Measurements from ENCODE around the gene IFNLR1. TPM values are rescaled to one million over a fixed set of nuclear protein-coding genes. Genes with fewer than 3 reads are reported as not detected.

IFNLR1 gene
- total RNA-seq, 1 donor from 2014 or later = 0.47 TPM

GRCh38 chr1:24165500-24165899 is 21.6 kb downstream of the IFNLR1 start:
- Mint-ChIP-seq H3K9me3 (ENCODE audit: unreplicated experiment) (no peaks in the 10 kb centered on the region), H3K27me3 (ENCODE audit: unreplicated experiment) (peaks cover under 1% of the 10 kb centered on the region), H3K4me3 (ENCODE audit: unreplicated experiment) (no peak overlapping the region), H3K36me3 (ENCODE audit: unreplicated experiment) (no peaks in the 10 kb centered on the region), H3K27ac (ENCODE audit: unreplicated experiment) (no peak overlapping the region), H3K4me1 (ENCODE audit: low read depth, unreplicated experiment) (peaks cover 4% of the 10 kb centered on the region)
- TF ChIP-seq, protein P1, sequence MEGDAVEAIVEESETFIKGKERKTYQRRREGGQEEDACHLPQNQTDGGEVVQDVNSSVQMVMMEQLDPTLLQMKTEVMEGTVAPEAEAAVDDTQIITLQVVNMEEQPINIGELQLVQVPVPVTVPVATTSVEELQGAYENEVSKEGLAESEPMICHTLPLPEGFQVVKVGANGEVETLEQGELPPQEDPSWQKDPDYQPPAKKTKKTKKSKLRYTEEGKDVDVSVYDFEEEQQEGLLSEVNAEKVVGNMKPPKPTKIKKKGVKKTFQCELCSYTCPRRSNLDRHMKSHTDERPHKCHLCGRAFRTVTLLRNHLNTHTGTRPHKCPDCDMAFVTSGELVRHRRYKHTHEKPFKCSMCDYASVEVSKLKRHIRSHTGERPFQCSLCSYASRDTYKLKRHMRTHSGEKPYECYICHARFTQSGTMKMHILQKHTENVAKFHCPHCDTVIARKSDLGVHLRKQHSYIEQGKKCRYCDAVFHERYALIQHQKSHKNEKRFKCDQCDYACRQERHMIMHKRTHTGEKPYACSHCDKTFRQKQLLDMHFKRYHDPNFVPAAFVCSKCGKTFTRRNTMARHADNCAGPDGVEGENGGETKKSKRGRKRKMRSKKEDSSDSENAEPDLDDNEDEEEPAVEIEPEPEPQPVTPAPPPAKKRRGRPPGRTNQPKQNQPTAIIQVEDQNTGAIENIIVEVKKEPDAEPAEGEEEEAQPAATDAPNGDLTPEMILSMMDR (IDR thresholded peaks at IDR 0.05; ENCODE audit: partially characterized antibody, unreplicated experiment) = no peak
- no peak for DNase-seq

- no peak for DNase-seq
- no peaks in the 10 kb centered on the region for H3K9me3 Mint-ChIP-seq (ENCODE audit: unreplicated experiment)
- TF ChIP-seq, protein P1 (IDR thresholded peaks at IDR 0.05; ENCODE audit: partially characterized antibody, unreplicated experiment) = no peak
- H3K27ac Mint-ChIP-seq (ENCODE audit: unreplicated experiment) = no peak overlapping the region
- no peaks in the 10 kb centered on the region for H3K27me3 Mint-ChIP-seq (ENCODE audit: unreplicated experiment)
- H3K4me3 Mint-ChIP-seq (ENCODE audit: unreplicated experiment) = no peak overlapping the region
- peaks cover 4% of the 10 kb centered on the region for H3K4me1 Mint-ChIP-seq (ENCODE audit: low read depth, unreplicated experiment)
- no peaks in the 10 kb centered on the region for H3K36me3 Mint-ChIP-seq (ENCODE audit: unreplicated experiment)
These were observed 23.1 kb downstream of the IFNLR1 start for GRCh38 chr1:24164004-24164403.

GRCh38 chr1:24162201-24162600 is 24.9 kb downstream of the IFNLR1 start:
- TF ChIP-seq, protein P1 (IDR thresholded peaks at IDR 0.05; ENCODE audit: partially characterized antibody, unreplicated experiment) = no peak
- Mint-ChIP-seq H3K27me3 (ENCODE audit: unreplicated experiment) (peaks cover 2% of the 10 kb centered on the region), H3K4me3 (ENCODE audit: unreplicated experiment) (no peak overlapping the region), H3K27ac (ENCODE audit: unreplicated experiment) (no peak overlapping the region), H3K36me3 (ENCODE audit: unreplicated experiment) (no peaks in the 10 kb centered on the region), H3K4me1 (ENCODE audit: low read depth, unreplicated experiment) (peaks cover 4% of the 10 kb centered on the region), H3K9me3 (ENCODE audit: unreplicated experiment) (peaks cover 2% of the 10 kb centered on the region)
- no peak for DNase-seq

DNA sequence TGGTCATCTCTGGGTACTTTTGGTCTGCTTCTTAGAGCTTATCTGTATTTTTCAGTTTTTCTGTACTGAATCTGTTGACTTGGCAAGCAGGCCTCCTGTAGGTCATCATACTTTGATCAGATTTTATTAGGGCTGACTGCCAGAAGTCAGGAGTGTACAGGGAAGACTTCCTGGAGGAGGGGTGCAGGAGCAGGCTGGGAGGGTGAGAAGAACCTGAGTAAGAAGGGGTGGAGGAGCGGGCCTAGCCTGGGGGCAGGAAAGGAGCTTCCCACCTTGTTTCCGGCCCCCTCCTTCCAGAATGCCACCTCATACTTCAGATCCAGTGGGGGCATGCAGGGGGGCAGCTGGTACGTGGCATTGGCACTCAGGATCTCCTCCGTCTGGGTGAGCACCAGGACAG is 25.8 kb downstream of the IFNLR1 start:
- Mint-ChIP-seq H3K4me1 (ENCODE audit: low read depth, unreplicated experiment) (peaks cover 4% of the 10 kb centered on the region), H3K9me3 (ENCODE audit: unreplicated experiment) (peaks cover 2% of the 10 kb centered on the region), H3K4me3 (ENCODE audit: unreplicated experiment) (no peak overlapping the region), H3K27me3 (ENCODE audit: unreplicated experiment) (peaks cover 2% of the 10 kb centered on the region), H3K27ac (ENCODE audit: unreplicated experiment) (no peak overlapping the region), H3K36me3 (ENCODE audit: unreplicated experiment) (no peaks in the 10 kb centered on the region)
- DNase-seq = no peak
- TF ChIP-seq, protein P1 (IDR thresholded peaks at IDR 0.05; ENCODE audit: partially characterized antibody, unreplicated experiment) = no peak

GRCh38 chr1:24159366-24159765 is 27.7 kb downstream of the IFNLR1 start:
- Mint-ChIP-seq H3K4me1 (ENCODE audit: low read depth, unreplicated experiment) (peaks cover 4% of the 10 kb centered on the region), H3K27me3 (ENCODE audit: unreplicated experiment) (peaks cover 2% of the 10 kb centered on the region), H3K27ac (ENCODE audit: unreplicated experiment) (no peak overlapping the region), H3K4me3 (ENCODE audit: unreplicated experiment) (no peak overlapping the region), H3K9me3 (ENCODE audit: unreplicated experiment) (peaks cover 2% of the 10 kb centered on the region), H3K36me3 (ENCODE audit: unreplicated experiment) (no peaks in the 10 kb centered on the region)
- DNase-seq = no peak
- TF ChIP-seq, protein P1 (IDR thresholded peaks at IDR 0.05; ENCODE audit: partially characterized antibody, unreplicated experiment) = no peak
